Measurements from ENCODE around the gene AWAT2. TPM values are rescaled to one million over a fixed set of nuclear protein-coding genes. Genes with fewer than 3 reads are reported as not detected.

AWAT2 gene
- total RNA-seq, 1 experiment from 2014 or later, result not detected

DNA sequence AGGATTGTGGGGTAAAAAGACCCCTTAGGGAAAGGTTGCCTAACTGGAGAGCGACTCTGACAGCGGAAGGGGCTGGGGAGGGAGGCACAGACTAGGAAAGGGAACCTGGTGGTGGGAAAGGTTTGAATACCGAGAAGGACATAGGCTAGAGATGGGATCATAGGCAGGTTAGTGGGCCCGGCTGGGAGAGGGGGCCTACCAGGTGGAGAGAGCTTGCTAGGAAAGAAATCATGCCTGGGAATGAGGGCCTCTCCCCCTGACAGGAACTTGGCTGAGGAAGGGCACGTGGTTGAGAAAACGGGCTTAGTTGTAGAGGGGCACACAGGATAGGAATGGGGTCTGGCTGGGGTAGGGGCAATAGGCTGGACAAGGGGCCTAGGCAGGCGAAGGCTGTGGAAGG is 16.9 kb upstream of the AWAT2 start (continued):
- TF ChIP-seq TP53 (CRISPR knock-in tag; IDR thresholded peaks at IDR 0.05) (no peak), ZNF396 (CRISPR knock-in tag; IDR thresholded peaks at IDR 0.05; ENCODE audit: borderline replicate concordance) (no peak)

DNA sequence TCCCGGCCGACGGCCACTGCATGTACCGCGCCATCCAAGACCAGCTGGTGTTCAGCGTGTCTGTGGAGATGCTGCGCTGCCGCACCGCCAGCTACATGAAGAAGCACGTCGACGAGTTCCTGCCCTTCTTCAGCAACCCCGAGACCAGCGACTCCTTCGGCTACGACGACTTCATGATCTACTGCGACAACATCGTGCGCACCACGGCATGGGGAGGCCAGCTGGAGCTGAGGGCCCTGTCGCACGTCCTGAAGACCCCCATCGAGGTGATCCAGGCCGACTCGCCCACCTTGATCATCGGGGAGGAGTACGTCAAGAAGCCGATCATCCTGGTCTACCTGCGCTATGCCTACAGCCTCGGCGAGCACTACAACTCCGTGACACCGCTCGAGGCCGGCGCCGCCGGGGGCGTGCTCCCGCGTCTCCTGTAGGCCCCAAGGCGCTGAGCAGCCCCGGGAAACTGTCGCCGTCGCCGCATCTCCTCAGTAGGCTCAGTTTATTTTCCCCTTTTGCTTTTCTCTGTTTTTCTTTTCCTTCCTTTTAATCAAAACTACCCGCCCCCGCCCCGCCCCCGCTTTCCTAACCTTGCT is 13.3 kb upstream of the AWAT2 start:
- POLR2A ChIA-PET, result no interaction called here
- Mint-ChIP-seq H3K27me3 (ENCODE audit: low read depth) (peaks cover 8% of the 10 kb centered on the region; the same call in 1 of the 2 replicates), H3K4me3 (no peak overlapping the region), H3K9me3 (no peaks in the 10 kb centered on the region), H3K4me1 (peaks cover 4% of the 10 kb centered on the region; the same call in 1 of the 2 replicates), H3K36me3 (no peaks in the 10 kb centered on the region), H3K27ac (no peak overlapping the region)
- TF ChIP-seq, protein P1, sequence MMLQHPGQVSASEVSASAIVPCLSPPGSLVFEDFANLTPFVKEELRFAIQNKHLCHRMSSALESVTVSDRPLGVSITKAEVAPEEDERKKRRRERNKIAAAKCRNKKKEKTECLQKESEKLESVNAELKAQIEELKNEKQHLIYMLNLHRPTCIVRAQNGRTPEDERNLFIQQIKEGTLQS (CRISPR knock-in tag; conservative IDR thresholded peaks at IDR 0.05), result no peak
- TF ChIP-seq, protein P2, sequence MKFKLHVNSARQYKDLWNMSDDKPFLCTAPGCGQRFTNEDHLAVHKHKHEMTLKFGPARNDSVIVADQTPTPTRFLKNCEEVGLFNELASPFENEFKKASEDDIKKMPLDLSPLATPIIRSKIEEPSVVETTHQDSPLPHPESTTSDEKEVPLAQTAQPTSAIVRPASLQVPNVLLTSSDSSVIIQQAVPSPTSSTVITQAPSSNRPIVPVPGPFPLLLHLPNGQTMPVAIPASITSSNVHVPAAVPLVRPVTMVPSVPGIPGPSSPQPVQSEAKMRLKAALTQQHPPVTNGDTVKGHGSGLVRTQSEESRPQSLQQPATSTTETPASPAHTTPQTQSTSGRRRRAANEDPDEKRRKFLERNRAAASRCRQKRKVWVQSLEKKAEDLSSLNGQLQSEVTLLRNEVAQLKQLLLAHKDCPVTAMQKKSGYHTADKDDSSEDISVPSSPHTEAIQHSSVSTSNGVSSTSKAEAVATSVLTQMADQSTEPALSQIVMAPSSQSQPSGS (CRISPR knock-in tag; IDR thresholded peaks at IDR 0.05; ENCODE audit: borderline replicate concordance, low read depth), result no peak
- TF ChIP-seq, protein P3, sequence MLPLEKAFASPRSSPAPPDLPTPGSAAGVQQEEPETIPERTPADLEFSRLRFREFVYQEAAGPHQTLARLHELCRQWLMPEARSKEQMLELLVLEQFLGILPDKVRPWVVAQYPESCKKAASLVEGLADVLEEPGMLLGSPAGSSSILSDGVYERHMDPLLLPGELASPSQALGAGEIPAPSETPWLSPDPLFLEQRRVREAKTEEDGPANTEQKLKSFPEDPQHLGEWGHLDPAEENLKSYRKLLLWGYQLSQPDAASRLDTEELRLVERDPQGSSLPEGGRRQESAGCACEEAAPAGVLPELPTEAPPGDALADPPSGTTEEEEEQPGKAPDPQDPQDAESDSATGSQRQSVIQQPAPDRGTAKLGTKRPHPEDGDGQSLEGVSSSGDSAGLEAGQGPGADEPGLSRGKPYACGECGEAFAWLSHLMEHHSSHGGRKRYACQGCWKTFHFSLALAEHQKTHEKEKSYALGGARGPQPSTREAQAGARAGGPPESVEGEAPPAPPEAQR (CRISPR knock-in tag; IDR thresholded peaks at IDR 0.05), result no peak
- TF ChIP-seq, protein P4, sequence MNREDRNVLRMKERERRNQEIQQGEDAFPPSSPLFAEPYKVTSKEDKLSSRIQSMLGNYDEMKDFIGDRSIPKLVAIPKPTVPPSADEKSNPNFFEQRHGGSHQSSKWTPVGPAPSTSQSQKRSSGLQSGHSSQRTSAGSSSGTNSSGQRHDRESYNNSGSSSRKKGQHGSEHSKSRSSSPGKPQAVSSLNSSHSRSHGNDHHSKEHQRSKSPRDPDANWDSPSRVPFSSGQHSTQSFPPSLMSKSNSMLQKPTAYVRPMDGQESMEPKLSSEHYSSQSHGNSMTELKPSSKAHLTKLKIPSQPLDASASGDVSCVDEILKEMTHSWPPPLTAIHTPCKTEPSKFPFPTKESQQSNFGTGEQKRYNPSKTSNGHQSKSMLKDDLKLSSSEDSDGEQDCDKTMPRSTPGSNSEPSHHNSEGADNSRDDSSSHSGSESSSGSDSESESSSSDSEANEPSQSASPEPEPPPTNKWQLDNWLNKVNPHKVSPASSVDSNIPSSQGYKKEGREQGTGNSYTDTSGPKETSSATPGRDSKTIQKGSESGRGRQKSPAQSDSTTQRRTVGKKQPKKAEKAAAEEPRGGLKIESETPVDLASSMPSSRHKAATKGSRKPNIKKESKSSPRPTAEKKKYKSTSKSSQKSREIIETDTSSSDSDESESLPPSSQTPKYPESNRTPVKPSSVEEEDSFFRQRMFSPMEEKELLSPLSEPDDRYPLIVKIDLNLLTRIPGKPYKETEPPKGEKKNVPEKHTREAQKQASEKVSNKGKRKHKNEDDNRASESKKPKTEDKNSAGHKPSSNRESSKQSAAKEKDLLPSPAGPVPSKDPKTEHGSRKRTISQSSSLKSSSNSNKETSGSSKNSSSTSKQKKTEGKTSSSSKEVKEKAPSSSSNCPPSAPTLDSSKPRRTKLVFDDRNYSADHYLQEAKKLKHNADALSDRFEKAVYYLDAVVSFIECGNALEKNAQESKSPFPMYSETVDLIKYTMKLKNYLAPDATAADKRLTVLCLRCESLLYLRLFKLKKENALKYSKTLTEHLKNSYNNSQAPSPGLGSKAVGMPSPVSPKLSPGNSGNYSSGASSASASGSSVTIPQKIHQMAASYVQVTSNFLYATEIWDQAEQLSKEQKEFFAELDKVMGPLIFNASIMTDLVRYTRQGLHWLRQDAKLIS (CRISPR knock-in tag; IDR thresholded peaks at IDR 0.05; ENCODE audit: borderline replicate concordance), result no peak
- TF ChIP-seq, protein P5, sequence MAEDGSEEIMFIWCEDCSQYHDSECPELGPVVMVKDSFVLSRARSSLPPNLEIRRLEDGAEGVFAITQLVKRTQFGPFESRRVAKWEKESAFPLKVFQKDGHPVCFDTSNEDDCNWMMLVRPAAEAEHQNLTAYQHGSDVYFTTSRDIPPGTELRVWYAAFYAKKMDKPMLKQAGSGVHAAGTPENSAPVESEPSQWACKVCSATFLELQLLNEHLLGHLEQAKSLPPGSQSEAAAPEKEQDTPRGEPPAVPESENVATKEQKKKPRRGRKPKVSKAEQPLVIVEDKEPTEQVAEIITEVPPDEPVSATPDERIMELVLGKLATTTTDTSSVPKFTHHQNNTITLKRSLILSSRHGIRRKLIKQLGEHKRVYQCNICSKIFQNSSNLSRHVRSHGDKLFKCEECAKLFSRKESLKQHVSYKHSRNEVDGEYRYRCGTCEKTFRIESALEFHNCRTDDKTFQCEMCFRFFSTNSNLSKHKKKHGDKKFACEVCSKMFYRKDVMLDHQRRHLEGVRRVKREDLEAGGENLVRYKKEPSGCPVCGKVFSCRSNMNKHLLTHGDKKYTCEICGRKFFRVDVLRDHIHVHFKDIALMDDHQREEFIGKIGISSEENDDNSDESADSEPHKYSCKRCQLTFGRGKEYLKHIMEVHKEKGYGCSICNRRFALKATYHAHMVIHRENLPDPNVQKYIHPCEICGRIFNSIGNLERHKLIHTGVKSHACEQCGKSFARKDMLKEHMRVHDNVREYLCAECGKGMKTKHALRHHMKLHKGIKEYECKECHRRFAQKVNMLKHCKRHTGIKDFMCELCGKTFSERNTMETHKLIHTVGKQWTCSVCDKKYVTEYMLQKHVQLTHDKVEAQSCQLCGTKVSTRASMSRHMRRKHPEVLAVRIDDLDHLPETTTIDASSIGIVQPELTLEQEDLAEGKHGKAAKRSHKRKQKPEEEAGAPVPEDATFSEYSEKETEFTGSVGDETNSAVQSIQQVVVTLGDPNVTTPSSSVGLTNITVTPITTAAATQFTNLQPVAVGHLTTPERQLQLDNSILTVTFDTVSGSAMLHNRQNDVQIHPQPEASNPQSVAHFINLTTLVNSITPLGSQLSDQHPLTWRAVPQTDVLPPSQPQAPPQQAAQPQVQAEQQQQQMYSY (CRISPR knock-in tag; IDR thresholded peaks at IDR 0.05), result no peak
- TF ChIP-seq, protein P6, sequence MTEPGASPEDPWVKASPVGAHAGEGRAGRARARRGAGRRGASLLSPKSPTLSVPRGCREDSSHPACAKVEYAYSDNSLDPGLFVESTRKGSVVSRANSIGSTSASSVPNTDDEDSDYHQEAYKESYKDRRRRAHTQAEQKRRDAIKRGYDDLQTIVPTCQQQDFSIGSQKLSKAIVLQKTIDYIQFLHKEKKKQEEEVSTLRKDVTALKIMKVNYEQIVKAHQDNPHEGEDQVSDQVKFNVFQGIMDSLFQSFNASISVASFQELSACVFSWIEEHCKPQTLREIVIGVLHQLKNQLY (CRISPR knock-in tag; IDR thresholded peaks at IDR 0.05), result no peak
- no peak for TF ChIP-seq NFE2L1 (CRISPR knock-in tag; IDR thresholded peaks at IDR 0.05)
- TF ChIP-seq, protein P7, sequence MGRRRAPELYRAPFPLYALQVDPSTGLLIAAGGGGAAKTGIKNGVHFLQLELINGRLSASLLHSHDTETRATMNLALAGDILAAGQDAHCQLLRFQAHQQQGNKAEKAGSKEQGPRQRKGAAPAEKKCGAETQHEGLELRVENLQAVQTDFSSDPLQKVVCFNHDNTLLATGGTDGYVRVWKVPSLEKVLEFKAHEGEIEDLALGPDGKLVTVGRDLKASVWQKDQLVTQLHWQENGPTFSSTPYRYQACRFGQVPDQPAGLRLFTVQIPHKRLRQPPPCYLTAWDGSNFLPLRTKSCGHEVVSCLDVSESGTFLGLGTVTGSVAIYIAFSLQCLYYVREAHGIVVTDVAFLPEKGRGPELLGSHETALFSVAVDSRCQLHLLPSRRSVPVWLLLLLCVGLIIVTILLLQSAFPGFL (CRISPR knock-in tag; IDR thresholded peaks at IDR 0.05; ENCODE audit: borderline replicate concordance), result no peak
- TF ChIP-seq NR2C2 (CRISPR knock-in tag; IDR thresholded peaks at IDR 0.05), result no peak
- TF ChIP-seq NR1H2 (CRISPR knock-in tag; IDR thresholded peaks at IDR 0.05), result no peak
- TF ChIP-seq GTF2I (CRISPR knock-in tag; conservative IDR thresholded peaks at IDR 0.05), result no peak
- DNase-seq (ENCODE audit: low spot score) (no peak), ATAC-seq (no peak)
- CTCF ChIA-PET, result no interaction called here
